Measurements from ENCODE around the gene STXBP1. TPM values are rescaled to one million over a fixed set of nuclear protein-coding genes. Genes with fewer than 3 reads are reported as not detected.

The STXBP1 gene
- total RNA-seq, 1 donor from 2014 or later = 5.2 TPM

DNA sequence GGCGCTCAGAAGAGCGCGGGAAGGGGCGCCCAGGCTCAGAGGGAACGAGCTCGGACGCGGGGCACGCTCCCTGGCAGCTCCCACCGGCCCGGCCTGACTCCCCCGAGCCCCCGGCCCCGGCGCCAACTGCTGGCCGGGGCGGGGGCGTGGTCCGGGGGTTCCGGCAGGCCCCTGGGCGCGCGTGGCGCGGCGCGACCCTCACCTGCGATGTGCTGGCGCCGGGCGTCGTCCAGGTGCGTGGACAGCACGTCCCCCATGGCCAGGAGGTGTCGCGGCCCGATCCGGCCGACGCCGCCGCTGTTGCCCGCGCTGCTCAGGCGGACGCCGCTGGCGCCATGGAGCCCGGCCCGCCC lies 43.5 kb upstream of the STXBP1 start:
- no peaks in the 10 kb centered on the region for H3K36me3 ChIP-seq (ENCODE audit: control insufficient read depth in 3 of 3, insufficient read depth in 3 of 3, low read length in 3 of 3)
- peak overlapping the region; percentile 63 to 82 (median 74) for H3K4me3 ChIP-seq (ENCODE audit: low read length in 3 of 3)
- peak overlapping the region; percentile 73 for H3K27ac ChIP-seq (ENCODE audit: low read depth, low read length)
- H3K4me1 ChIP-seq (ENCODE audit: control insufficient read depth in 3 of 3, insufficient read depth in 3 of 3, low read length in 3 of 3) = peaks cover 22 to 33% (median 26%) of the 10 kb centered on the region in 3 donors
- no peaks in the 10 kb centered on the region for H3K27me3 ChIP-seq (ENCODE audit: control insufficient read depth in 3 of 3, insufficient read depth in 3 of 3, low read length in 3 of 3)
- H3K9me3 ChIP-seq (ENCODE audit: control insufficient read depth in 3 of 3, low read length in 3 of 3) = no peaks in the 10 kb centered on the region
- peak overlapping the region; percentile 72 to 83 (median 74) for H3K9ac ChIP-seq (ENCODE audit: low read depth in 1 of 3, low read length in 3 of 3)

DNA sequence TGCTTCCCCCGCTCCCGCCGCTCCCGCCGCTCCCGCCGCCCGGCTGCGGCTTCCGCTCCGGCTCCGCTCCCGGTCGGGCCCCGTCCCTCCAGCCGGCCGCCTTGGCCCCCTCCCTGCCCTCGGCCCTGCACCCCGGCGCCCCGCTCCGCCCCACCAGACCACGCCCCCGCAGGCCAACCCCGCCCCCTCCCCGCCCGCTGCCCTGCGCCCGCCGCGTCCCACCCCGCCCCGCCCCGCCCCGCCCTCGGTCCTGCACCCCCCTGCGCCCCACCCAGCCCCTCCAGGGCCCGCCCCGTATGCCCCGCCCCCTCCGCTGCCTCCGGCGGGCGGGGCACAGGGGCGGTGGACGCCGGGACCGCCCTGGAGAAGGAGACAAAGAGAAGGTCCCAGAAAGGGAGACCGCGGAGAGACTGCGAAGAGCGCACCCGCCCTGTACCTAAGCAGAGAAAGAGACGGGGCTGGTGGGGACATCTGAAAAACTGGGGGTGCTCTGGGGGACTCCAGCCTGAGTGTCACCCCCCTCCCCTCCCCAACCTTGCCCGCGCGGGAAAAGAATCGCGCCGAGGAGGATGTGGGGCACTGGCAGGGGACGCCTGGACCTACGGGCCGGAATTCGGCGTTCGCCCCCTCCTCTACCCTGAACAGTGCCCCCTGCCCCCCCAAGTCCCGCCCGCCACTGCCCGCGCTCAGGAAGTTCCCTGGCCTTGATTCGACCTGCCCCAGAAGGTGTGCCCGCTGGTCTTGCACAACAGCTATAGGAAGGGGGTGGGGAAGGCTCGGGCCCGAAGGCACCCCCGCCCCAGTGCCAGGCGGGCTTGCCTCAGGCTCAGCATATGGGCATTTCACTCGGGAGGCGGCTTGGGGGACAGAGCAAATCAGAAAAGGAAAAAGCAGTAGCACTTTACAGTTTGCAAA lies 42.8 kb upstream of the STXBP1 start:
- peaks cover 22 to 36% (median 23%) of the 10 kb centered on the region in 3 donors for H3K4me1 ChIP-seq (ENCODE audit: control insufficient read depth in 3 of 3, insufficient read depth in 3 of 3, low read length in 3 of 3)

DNA sequence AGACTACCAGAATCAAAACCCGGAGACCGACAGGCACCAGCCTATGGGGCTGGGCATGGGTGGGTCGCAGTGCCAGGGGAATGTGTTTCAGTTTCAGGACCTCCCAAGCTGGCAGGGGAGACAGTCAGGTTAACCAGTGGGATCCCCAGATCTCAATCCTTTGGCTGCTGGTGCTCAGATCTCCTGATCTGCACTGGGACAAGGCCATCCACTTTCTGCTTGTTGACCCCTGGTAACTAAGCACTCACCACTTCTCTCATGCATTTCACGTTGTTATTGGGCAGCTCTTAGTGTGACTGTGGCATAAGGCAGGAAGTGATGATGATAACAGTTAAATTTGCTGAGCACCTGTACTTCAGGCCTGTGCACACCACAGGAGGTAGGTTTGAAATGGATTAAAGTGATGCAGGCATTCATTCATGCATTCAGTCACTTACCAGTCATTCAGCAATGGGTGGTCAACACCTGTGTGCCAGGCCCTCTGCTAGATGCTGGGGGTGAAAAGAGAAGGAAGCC lies 42.1 kb upstream of the STXBP1 start:
- H3K4me1 ChIP-seq (ENCODE audit: control insufficient read depth in 3 of 3, insufficient read depth in 3 of 3, low read length in 3 of 3) = peaks cover 22 to 36% (median 23%) of the 10 kb centered on the region in 3 donors
- peak overlapping the region; percentile 82 for H3K27ac ChIP-seq (ENCODE audit: low read depth, low read length)
- peak overlapping the region; percentile 60 to 76 (median 70) for H3K4me3 ChIP-seq (ENCODE audit: low read length in 3 of 3)
- no peaks in the 10 kb centered on the region for H3K36me3 ChIP-seq (ENCODE audit: control insufficient read depth in 3 of 3, insufficient read depth in 3 of 3, low read length in 3 of 3)
- no peaks in the 10 kb centered on the region for H3K9me3 ChIP-seq (ENCODE audit: control insufficient read depth in 3 of 3, low read length in 3 of 3)
- peak overlapping the region in 2 of 3 donors; percentile 76 to 81 for H3K9ac ChIP-seq (ENCODE audit: low read depth in 1 of 3, low read length in 3 of 3)
- no peaks in the 10 kb centered on the region for H3K27me3 ChIP-seq (ENCODE audit: control insufficient read depth in 3 of 3, insufficient read depth in 3 of 3, low read length in 3 of 3)

More for the DNA sequence above, 42.8 kb upstream of the STXBP1 start:
- Histone ChIP-seq H3K9ac (ENCODE audit: low read depth in 1 of 3, low read length in 3 of 3) (peak overlapping the region; percentile 61 to 81 (median 76)), H3K4me3 (ENCODE audit: low read length in 3 of 3) (peak overlapping the region; percentile 60 to 76 (median 74)), H3K9me3 (ENCODE audit: control insufficient read depth in 3 of 3, low read length in 3 of 3) (no peaks in the 10 kb centered on the region), H3K36me3 (ENCODE audit: control insufficient read depth in 3 of 3, insufficient read depth in 3 of 3, low read length in 3 of 3) (no peaks in the 10 kb centered on the region), H3K27me3 (ENCODE audit: control insufficient read depth in 3 of 3, insufficient read depth in 3 of 3, low read length in 3 of 3) (no peaks in the 10 kb centered on the region), H3K27ac (ENCODE audit: low read depth, low read length) (peak overlapping the region; percentile 82)

DNA sequence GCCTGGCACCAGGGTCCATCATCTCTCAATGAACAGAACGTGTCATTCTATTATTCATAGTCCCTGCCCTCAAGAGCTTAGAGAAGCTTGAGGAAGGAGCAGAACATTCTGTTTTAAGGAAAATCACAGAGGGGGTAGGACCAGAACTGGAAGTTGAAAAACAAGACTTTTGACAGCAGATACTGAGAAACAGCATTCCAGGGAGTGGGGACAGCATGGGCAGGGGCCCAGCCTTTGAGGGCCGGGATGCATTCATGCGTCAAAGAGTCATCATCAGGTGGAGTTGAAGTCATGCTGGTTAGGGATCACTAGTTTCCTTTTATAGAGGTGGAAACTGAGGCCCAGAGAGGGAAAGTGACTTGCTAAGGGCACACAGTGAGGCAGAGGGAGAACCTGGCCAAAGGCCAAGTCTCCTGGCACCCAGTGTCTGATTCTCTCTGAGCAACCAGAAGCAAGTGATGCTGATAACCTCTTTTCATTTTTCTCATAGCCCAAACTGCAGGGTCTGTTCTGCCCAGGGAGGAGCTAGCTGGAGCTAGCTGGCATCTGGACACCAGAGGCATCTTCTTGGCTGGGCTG lies 41.5 kb upstream of the STXBP1 start:
- H3K27ac ChIP-seq (ENCODE audit: low read depth, low read length) = peak overlapping the region; percentile 82
- H3K9me3 ChIP-seq (ENCODE audit: control insufficient read depth in 3 of 3, low read length in 3 of 3) = no peaks in the 10 kb centered on the region

DNA sequence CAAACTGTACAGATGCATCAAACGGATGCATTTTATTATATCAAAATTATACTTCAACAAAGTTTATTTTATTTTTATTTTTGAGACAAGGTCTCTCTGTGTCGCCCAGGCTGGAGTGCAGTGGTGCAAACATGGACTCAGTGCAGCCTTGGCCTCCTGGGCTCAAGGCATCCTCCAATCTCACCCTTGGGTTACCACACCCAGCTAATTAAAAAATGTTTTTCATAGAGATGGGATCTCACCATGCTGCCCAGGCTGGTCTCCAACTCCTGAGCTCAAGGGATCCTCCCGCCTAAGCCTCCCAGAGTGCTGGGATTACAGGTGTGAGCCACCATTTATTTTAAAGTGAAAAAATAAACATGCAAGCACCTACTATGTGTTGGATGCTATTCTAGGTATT lies 40.1 kb upstream of the STXBP1 start:
- peaks cover 15 to 28% (median 18%) of the 10 kb centered on the region in 3 donors for H3K4me1 ChIP-seq (ENCODE audit: control insufficient read depth in 3 of 3, insufficient read depth in 3 of 3, low read length in 3 of 3)
- no peaks in the 10 kb centered on the region for H3K9me3 ChIP-seq (ENCODE audit: control insufficient read depth in 3 of 3, low read length in 3 of 3)
- H3K36me3 ChIP-seq (ENCODE audit: control insufficient read depth in 3 of 3, insufficient read depth in 3 of 3, low read length in 3 of 3) = no peaks in the 10 kb centered on the region
- H3K27me3 ChIP-seq (ENCODE audit: control insufficient read depth in 3 of 3, insufficient read depth in 3 of 3, low read length in 3 of 3) = no peaks in the 10 kb centered on the region
- no peak overlapping the region for H3K27ac ChIP-seq (ENCODE audit: low read depth, low read length)
- H3K4me3 ChIP-seq (ENCODE audit: low read length in 3 of 3) = no peak overlapping the region
- H3K9ac ChIP-seq (ENCODE audit: low read depth in 1 of 3, low read length in 3 of 3) = no peak overlapping the region

More for the DNA sequence above, 41.5 kb upstream of the STXBP1 start:
- Histone ChIP-seq H3K27me3 (ENCODE audit: control insufficient read depth in 3 of 3, insufficient read depth in 3 of 3, low read length in 3 of 3) (no peaks in the 10 kb centered on the region), H3K4me1 (ENCODE audit: control insufficient read depth in 3 of 3, insufficient read depth in 3 of 3, low read length in 3 of 3) (peaks cover 22 to 36% (median 23%) of the 10 kb centered on the region in 3 donors), H3K4me3 (ENCODE audit: low read length in 3 of 3) (no peak overlapping the region), H3K36me3 (ENCODE audit: control insufficient read depth in 3 of 3, insufficient read depth in 3 of 3, low read length in 3 of 3) (no peaks in the 10 kb centered on the region), H3K9ac (ENCODE audit: low read depth in 1 of 3, low read length in 3 of 3) (no peak overlapping the region)

DNA sequence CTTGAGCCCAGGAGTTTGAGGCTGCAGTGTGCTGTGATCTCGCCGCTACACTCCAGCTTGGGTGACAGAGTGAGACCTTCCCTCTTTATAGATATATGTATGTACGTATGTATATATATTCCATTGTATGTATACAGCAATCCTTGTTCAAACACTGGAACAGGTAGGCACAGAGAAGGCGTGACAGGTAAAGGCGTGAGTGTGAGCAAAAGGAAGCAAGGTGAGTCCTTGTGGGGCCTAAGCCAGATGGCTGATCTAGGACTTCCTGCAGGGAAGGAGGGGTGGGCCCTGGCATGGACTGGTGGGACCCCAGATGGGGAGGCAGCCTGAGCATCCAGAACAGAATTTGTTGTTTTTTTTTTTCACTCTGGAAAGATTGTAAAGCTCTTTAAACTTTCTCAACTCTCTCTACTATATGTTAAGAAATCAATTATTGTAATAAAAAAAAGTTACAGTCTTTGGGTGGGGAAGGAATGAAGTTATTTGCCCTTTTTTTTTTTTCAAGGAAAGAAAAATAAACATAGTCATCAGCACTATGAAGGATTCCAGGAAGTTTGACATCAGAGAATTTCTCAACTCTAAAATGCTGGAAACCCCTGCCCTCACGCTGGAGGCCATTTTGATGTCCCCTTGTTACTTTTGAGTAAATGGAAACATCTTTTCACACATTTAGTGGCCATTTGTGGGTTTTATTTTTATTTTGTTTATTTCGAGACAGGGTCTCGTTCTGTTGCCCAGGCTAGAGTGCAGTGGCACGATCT lies 38.9 kb upstream of the STXBP1 start:
- peaks cover 5 to 16% (median 9%) of the 10 kb centered on the region in 3 donors for H3K4me1 ChIP-seq (ENCODE audit: control insufficient read depth in 3 of 3, insufficient read depth in 3 of 3, low read length in 3 of 3)
- no peaks in the 10 kb centered on the region for H3K36me3 ChIP-seq (ENCODE audit: control insufficient read depth in 3 of 3, insufficient read depth in 3 of 3, low read length in 3 of 3)
- no peak overlapping the region for H3K4me3 ChIP-seq (ENCODE audit: low read length in 3 of 3)
- no peak overlapping the region for H3K9ac ChIP-seq (ENCODE audit: low read depth in 1 of 3, low read length in 3 of 3)
- H3K27me3 ChIP-seq (ENCODE audit: control insufficient read depth in 3 of 3, insufficient read depth in 3 of 3, low read length in 3 of 3) = no peaks in the 10 kb centered on the region
- H3K27ac ChIP-seq (ENCODE audit: low read depth, low read length) = peak overlapping the region; percentile 76
- H3K9me3 ChIP-seq (ENCODE audit: control insufficient read depth in 3 of 3, low read length in 3 of 3) = no peaks in the 10 kb centered on the region

DNA sequence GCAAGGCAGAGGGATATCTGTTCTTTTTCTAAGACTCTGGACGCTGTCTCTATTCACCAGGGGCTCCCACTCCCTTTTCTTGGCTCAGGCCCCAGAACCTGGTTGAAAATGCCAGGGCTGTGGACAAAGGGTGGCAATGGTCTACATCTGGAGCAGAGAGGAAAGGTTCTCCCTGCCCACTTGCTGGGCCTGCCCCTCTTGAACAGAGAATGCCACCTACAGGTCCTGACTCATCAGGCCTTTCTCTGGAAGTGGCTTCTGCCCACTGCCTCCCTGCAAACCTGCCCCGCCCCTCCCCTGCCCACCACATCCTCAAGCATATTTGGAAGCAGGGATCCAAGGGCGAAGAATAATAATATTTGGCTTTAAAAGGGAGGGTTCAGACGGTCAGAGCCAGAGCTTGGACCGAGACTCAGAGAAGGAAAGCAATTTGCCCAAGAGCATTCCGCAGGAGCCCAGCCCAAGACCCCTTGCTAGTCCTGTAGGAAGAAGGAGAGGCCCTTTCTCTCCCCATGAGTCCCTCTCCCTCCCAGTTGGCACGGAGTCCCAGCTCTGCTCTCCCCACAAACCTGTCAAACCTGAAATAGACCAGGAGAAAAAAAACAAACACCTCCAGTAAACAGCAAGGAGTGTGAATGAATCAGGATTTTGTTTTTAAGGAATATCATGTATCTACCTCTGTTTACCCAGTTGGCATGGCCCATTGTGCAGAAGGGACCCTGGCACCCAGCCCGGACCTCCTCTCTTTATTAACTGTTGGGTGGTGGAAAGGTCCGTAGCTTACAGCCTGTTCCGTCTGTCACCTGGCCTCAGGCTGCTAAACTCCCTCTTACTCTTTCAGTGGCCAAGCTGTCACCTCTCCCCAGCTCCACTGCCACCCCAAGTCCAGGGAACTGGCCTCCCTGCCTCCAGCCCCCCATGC lies 37.7 kb upstream of the STXBP1 start:
- Histone ChIP-seq H3K4me1 (ENCODE audit: control insufficient read depth in 3 of 3, insufficient read depth in 3 of 3, low read length in 3 of 3) (peaks cover 13 to 19% (median 17%) of the 10 kb centered on the region in 3 donors), H3K27me3 (ENCODE audit: control insufficient read depth in 3 of 3, insufficient read depth in 3 of 3, low read length in 3 of 3) (no peaks in the 10 kb centered on the region), H3K9ac (ENCODE audit: low read depth in 1 of 3, low read length in 3 of 3) (no peak overlapping the region), H3K9me3 (ENCODE audit: control insufficient read depth in 3 of 3, low read length in 3 of 3) (no peaks in the 10 kb centered on the region), H3K36me3 (ENCODE audit: control insufficient read depth in 3 of 3, insufficient read depth in 3 of 3, low read length in 3 of 3) (no peaks in the 10 kb centered on the region), H3K4me3 (ENCODE audit: low read length in 3 of 3) (no peak overlapping the region), H3K27ac (ENCODE audit: low read depth, low read length) (peak overlapping the region; percentile 76)

DNA sequence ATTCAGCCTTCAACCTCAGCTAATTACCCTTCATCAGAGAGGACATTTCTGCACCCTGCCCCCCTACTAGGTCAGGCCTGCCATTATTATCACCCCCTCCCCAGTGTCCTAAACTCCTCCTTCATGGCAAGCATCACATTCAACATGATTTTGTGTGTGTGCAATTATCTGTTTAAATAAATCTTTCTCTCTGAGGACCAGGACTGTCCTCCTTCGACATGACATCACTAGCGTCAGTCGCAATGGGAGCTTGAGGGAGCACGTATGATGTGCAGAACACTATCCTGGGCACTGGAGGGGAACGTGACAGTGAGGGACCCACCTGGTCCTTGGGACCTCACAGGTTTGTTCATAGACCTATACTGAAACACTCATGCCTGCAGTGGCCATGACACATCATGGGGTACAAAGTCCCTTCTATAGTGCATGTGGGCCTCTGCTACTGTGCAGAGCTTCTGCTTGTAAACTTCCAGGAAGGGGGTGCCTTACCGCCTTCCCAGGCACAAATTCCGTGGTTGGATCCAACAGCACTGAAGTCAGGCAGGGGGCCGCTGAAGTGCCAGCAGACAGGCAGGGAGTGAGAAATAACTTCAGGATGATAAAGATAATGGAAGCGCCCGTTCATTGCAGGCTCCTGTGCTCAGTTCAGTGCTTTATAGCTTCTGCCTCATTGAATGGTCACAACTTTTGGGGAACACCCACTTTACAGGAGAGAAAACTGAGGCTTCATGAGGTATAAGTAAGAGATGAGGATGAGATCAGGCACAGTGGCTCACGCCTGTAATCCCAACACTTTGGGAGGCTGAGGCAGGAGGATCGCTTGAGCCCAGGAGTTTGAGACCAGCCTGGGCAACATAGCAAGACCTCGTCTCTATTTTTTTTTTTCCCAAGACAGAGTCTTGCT lies 36.0 kb upstream of the STXBP1 start:
- Histone ChIP-seq H3K4me1 (ENCODE audit: control insufficient read depth in 3 of 3, insufficient read depth in 3 of 3, low read length in 3 of 3) (peaks cover 10 to 15% (median 12%) of the 10 kb centered on the region in 3 donors), H3K27me3 (ENCODE audit: control insufficient read depth in 3 of 3, insufficient read depth in 3 of 3, low read length in 3 of 3) (no peaks in the 10 kb centered on the region), H3K9ac (ENCODE audit: low read depth in 1 of 3, low read length in 3 of 3) (no peak overlapping the region)

More for the DNA sequence above, 36.0 kb upstream of the STXBP1 start:
- Histone ChIP-seq H3K9me3 (ENCODE audit: control insufficient read depth in 3 of 3, low read length in 3 of 3) (no peaks in the 10 kb centered on the region), H3K4me3 (ENCODE audit: low read length in 3 of 3) (no peak overlapping the region), H3K27ac (ENCODE audit: low read depth, low read length) (no peak overlapping the region), H3K36me3 (ENCODE audit: control insufficient read depth in 3 of 3, insufficient read depth in 3 of 3, low read length in 3 of 3) (no peaks in the 10 kb centered on the region)

All from skeletal muscle tissue (tissue), 4 donors.